GM18499 (cell line): ENCODE results near the gene GJA5.

ENCODE experiments used
- ATAC-seq: cut with Tn5 transposase; IDR thresholded peaks from one replicate; pipeline ENCODE4 v1.9.1; 2021; ENCODE audit warnings: moderate number of reproducible peaks; ENCODE audit not compliant: insufficient read depth, unreplicated experiment

GJA5 gene

DNA sequence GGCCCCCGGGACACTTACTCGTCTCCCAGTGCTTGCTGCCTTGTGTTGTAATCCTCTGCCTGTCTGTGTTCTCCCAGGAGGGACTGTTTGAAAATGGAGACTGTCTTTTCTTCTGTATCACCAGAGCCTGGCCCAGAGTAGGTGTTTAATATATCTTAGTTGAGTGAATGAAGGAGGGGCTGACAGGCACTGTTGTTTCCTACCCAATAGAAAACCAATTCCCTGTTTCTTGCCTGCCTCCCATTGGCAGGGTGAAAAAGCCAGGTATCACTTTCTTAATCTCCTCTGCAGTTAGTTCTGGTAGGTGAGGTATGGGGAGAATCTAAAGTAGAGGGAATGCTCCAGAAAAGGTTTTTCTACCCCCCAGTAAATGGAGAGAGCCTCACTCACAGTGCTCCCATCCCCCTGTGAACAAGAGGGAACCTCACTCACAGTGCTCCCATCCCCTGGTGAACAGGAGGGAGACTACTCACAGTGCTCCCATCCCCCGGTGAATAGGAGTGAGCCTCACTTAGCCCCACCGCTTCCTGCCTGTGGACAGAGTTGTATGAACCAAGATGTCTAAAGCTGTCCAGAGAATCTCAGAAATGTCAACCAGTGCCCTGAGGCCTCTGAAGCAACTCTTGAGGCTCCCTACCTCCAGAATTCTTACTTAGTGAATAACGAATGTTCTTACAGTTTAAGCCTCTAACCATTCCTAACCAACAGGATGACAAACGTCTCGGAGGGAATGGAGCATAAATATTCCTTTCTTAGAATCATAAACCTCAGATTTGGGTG, at the start of gene GJA5:
Gene GJA5 (minus strand): TSS at position 122 of the 780 bp plus-strand sequence. CDS start 1,364 bp downstream, outside the sequence.
- ATAC-seq = no peak

DNA sequence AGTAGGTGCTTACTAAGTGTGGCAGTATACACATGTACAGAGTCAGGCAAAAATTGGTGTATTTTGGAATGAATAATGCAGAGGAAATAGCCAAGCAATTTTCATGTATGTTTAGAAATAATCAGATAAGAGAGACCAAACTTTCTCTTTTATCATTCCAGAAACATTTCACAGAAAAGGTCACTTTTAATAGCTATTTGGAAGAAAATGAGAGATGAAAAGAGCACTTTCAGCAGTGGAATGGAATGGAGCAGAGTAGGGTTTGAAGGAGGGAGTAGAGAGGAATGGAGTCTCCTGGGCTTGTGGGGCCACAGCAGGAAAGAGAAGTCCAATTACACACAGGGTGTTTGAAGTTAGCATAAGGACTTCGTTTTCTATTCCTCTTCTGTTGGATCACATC, 48.8 kb upstream of the GJA5 start:
- ATAC-seq = no peak

DNA sequence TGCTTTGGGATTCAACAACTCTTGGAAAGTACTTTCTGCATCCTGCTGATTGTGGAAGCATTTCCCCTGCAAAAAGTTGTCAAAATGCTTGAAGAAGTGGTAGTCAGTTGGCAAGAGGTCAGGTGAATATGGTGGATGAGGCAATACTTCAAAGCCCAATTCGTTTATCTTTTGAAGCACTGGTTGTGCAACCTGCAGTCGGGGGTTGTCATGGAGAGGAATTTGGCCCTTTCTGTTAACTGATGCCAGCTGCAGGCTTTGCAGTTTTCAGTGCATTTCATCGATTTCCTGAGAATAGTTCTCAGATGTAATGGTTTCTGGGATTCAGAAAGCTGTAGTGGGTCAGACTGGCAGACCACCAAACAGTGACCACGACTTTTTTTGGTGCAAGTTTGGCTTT, 47.6 kb upstream of the GJA5 start:
- no peak for ATAC-seq

DNA sequence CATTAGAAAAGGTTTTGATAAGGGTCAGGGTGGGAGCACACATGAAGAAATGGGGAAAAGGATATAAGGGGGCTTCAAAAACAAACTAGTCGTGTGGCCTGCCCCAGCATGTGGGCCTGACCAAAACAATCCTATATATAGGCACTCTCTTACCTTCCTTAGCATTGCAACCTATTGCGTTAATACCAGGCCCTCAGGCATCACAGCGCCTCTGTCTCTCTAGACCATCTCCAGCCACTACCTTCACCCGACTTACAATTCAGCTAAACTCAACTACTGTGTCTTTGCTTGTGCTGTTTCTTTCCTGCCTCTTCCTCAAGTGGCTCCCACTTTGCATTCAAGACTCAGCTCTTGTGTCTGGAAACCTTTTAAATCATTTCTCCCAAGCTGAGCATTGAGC, 47.0 kb upstream of the GJA5 start:
- no peak for ATAC-seq

DNA sequence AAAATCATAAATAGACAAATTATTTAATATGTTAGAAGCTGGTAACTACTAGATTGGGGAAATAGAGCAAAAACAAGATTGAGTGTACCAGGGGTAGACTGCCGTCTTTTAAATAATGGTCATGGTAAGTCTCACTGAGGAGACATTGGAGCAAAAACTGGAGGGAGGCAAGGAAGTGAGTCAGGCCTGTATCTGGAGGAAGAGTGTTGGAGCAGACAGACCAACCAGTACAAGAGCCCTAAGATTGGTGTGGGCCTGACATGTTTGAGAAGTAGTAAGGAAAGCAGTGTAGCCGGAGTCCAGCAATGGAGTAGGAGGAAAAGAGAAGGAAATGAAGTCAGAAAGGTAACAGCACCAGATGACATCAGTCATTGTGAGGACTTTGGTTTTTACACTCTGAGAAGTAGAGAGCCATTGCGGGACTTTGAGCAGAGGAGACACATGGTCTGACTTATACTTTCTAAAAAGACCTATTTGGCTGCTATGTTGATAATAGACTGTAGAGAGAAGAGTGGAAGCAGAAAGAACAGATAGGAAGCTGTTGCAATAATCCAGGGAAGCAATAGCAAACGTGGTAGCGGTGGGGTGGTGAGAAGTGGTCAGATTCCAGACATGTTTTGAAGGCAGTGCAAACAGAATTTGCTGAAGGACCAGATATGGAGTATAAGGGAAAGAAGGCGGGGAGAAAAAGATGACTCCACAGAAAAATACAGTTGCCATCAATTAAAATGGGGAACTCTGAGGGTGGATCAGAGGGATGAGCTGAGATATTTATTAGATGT, 44.7 kb upstream of the GJA5 start:
- no peak for ATAC-seq

DNA sequence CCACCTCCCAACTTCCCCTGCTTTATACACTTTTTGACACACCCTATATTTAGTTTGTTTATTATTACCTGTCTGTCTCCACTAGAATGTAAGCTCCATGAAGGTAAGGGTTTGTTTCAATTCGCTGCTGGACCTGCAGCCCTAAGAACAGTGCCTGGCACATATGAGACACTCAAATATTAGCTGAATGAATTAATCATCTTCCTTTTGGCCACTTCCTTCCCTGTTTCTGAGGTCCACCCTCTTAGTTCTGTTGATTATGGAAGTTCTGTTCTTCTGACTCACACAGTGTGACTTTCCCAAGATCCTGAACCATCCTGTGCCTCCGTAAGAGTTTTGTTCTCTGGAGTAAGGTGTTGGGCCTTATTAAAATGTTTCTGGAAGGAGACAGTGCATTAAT, 40.4 kb upstream of the GJA5 start:
- ATAC-seq = no peak

DNA sequence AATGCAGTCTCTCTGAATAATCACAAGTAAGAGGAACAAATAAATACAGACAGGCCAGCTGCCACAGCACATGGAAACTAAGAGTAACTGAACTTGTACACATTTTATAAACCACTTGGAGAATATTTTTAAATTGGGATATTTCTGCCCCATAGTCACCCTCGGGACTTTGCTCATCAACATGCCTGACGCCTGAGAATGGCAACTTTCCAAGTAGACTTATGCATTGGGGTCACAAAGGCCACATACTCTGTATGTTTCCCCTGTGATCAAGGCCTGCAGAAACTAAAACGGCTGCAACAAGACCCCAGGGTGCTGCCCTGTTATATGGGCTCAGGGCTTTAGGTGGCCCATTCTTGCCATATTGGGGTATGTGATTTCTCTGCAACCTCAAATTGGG, 38.3 kb upstream of the GJA5 start:
- ATAC-seq = no peak

DNA sequence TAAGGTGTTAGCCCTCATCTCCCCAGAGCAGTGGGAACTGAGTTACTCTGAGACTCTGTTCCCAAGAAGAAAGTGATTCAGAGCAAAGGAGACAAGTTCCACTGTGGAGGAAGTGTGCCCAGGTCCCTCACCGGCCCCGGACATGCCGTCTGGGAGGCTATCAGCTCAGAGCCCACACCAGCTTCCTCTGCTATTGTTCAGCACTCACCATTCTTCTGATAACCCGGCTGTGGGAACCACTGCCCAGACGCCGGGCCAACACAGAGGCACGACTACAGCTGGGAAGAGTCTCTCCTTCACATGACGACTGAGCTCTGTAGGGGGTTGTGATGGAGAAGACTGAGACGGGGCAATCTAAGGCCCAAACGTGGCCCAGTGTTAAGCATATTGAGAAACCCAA, 34.2 kb upstream of the GJA5 start:
- no peak for ATAC-seq

DNA sequence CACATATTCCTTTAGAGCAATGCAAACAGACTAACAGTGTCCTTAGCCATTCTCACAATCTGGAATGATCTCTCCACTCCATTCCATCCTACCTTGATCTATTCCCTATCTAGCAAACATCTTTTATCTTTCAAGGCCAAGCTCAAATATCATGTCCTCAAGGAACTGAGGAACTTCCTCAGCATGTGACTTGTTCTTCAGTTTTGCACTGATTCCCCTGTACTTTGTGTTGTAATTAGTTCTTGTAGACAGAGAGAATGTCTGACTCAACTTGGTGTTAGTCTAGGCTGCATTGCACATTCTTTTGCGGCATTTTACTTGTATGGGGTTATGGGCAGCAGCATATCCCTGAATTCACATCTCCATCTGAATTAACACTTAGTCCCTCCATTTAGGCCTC, 31.5 kb upstream of the GJA5 start:
- ATAC-seq = no peak

DNA sequence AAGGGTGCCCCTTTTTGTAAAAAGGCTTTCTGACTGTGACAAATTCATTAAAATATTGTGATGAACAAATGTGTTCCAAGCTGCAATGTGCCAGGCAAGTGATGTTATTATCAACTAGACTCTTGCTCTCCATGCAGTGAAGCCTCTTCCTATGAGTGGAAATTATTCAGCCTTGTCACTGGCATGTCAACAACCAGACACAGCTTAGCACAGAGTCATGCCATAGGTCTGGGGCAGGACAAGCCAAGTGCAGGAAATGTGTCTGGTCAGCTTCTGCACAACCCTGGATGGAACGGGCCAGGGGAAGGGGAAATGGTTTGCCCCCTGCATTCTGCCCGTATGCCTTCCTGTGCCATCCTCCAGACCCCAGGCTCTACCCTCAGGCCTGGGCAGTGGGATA, 27.4 kb upstream of the GJA5 start:
- no peak for ATAC-seq

DNA sequence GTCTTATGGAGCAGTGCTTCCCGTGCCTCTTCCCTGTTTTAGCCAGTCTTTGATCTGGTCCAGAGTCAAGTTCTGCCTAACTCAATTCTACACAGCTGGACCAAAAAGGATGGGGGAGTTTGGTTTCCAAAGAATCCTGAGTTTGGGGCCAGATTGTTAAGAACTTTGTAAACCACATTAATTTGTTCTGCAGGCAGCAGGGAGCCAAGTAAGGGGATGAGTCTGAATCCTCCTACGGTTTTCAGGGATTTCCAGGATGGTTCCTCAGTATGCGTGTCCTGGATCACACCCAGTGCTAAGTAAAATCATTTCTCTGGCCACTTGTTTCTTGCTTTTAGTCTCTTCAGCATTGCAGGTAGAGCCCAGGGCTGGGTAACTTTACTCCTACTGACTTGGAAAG, 26.1 kb upstream of the GJA5 start:
- ATAC-seq = no peak

DNA sequence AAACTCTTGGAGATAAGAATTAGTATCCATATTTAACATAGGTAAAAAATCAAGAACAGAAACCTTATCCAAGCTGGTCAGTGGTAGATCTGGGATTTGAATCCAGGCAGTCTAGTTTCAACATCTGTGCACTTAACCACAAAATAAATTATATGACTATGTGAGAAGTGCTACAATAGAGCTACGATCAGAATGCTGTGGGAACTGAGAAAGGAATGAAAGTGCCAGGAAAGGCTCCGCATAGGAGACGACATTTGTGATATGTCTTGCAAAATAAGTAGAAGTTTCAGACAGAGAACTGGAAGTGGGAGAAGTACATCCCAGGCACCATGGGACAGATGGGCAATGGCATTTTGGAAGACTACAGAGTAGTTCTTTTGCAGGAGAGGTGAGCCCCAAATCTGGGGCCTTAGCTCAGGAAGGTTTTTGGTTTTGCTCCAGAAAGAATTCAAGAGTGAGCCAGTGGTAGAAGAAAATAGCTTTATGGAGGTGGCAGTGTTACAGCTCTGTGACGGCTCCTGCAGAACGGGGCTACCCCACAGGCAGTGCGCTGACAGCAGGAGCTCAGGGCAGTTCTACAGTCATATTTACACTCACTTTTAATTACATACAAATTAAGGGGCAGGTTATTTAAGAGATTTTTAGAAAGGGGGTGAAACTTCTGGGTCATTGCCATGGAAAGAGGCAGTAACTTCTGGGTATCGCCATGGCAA, 25.5 kb upstream of the GJA5 start:
- no peak for ATAC-seq

DNA sequence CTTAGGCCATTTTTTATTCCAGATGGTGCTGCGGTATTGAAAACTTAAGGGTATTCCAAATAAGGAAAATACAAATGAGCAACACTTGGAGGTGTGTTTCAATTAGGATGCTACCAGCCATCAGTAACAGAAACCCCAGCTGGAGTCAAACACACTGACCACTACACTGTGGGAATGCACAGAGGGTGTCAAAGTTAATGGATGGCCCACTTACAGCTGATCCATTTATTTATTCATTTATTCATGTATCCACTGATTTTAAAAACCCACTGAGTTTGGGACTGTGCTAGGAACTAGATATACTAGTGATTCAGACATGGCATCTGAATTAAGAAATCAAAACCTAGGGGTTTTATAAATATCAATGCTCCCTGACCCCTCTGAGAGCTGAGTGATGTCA, 24.5 kb upstream of the GJA5 start:
- ATAC-seq = no peak

DNA sequence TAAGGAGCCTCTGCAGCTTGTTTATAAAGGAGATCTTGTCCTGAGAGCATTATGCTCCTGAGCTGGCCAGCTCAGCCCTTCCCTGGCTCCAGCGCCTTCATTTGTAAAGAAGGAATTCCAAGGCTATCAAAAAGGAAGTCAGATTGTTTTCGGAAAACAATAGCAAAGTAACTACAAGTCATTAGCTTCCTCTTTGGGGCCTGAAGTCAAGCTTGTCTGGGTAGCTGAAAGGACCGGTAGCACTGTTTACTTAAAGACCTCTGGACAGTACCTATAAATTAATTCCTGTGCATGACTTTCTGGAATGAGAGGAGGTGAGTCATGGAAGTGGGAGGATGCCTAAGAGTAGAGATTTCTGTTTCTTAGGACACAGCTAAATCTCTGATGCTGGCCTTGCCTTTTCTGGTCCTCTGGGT, 20.7 kb upstream of the GJA5 start:
- no peak for ATAC-seq

DNA sequence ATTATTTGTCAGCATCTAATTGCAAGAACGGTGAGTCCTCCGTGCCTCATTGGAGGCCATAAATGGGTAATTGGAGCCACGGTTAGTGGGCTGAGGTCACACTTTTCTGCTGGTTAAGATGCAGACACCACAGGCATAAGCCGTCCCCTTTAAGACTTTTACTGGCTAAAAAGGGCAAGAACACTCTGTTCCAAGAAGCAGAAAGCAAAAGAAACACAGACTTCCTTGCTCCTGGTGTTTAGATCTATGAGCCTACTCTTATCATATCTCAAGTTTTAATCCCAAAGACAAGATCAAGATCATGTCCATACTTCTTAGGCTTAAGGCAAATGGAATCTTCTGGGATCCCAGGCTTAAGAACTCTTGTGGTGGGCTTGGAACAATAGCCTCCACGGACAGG, 17.3 kb upstream of the GJA5 start:
- no peak for ATAC-seq

DNA sequence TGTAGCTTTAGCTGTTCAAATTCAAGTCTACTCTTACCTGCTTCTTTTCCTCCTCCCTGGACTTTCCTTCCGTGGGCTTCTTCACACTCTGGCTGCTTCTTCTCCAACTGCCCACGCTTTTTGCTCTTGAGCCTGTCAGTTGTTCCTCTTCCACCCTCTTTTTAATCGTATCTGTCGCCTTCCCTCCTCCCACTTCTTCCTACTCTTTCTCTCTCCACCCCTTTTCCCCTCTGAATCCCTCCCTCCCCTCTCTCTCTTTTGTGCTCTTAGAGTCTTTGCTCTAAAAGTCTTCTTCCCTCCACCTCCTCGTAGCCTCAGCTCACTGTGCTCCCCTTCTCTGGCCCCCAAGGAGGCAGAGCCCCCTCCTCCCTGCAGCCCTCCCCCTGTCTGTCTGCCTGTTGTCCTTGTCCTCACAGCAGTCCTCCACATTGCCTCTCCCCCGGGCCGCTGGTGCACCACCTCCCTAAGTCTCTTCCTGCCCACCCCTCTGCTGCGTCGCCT, 12.9 kb upstream of the GJA5 start:
- ATAC-seq = no peak

DNA sequence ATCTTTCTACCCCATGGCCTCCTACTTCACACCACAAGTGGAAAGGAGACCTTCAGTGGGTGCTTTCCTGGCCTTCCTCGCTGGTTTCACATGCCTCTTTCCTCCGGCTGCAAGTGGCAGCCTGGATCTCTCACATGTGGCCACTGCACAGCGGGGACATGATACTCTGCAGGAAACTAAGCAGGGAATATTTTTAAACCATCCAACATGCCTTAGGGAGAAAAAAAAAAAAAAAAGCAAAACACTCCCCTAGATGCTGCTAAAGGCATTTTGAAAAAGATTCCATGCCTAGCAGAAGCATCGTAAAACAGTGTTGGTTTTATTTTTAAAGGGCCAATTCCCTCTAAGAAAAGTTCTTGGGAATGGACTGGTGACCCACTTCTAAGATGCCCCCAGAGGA, 12.2 kb upstream of the GJA5 start:
- no peak for ATAC-seq

DNA sequence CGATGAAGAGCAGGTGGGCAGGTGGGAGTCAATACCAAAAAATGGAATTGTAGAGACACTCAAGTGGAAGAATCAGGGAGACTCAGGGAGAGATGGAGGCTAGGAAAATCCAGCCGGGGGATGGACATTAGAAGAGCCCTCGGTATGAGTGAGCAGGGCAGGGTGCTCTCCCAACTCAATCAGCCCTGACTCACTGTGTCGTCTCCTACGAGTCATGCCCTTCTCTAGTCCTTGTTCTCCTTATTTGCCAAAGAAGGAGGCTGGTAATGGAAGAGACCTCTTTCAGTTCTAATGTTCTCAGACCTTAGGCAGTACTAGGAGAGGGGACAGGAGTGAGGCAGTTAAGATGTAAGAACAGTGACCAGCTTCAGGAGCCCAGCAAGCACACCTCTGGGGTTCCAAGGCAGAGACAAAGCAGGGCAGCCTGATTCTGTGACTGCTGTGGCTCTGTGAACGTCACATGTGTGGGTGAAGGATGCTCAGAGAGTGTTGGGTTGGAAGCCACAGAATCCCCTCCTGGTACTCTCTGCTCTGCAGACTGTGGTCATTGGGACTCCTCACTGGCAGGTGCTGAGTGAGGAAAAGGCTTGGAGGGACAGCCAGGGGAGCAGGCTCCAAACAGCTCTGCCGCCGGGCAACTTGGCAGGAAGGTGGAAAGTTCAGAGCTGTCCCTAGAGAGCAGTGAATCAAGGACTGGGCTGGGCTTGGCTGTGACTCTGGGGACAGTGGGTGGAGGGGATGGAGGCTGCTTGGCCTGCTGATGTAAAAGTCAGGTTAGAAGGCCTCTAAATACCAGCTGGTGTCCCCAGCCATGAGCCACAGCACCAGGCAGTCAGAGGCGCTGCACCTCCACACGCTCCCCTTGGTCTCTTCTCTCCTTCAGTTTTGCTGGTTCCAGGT, 11.1 kb upstream of the GJA5 start:
- no peak for ATAC-seq

DNA sequence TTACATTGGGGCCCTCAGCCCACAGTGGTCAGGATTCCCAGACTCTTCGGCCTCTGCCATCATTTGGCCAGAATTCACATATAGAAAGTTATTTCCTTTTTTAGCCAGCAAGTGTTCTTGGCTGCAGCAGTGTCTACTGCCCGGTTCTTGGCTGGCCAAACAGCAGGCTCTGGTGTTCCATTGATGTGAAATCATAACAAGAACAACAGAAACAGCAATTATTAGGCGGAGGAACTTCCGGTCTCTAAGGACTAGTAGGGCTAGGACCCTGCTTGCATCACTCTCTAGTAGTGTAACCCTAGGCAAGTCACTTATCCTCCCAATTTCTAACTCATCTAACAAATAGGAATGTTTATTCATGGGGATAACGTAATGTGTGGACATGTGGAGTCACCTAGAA, 8.7 kb upstream of the GJA5 start:
- ATAC-seq = no peak

DNA sequence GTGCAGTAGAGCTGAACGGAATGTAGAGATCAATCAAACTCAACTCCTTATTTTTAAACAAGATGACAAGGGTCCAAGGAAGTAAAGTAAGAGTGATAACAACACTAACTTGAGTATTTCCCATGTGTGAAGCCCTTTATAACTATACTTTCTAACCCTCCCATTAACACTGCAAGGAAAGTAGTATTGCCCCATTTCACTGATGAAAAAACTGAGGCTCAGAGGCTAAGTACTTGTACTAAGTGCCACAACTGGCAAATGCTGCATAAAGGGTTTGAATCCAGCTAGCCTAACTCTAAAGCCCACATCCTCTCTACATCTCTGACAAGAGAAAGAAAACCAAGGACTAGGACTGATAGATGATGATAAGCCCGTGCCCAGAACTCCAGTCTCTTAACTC, 8.2 kb upstream of the GJA5 start:
- no peak for ATAC-seq
